SU-DHL-6 (cell line): ENCODE measurements around the gene SSC4D.
A peak's percentile ranks its signal among the peaks of the same experiment; 100 is the strongest.
"Not testable (repeated sequence)": the region's sequence is repeated elsewhere in the genome, so short reads cannot be mapped to it uniquely, and the experiment has no call there.

ENCODE experiments used
- H2AFZ ChIP-seq: fragments of 200-600 bp; sonication (generic); 2 replicates; pipeline ENCODE4 v1.6.1; 2014; ENCODE audit warnings: low read depth, mild to moderate bottlenecking, moderate library complexity, mixed read lengths, antibody characterized with exemption, low read length; ENCODE audit not compliant: severe bottlenecking
- H3F3A ChIP-seq: fragments of 200-600 bp; shearing (Covaris generic); 2 replicates; pipeline ENCODE4 v1.6.0; 2016; ENCODE audit warnings: antibody characterized with exemption, mild to moderate bottlenecking; ENCODE audit not compliant: insufficient read depth
- H3K27ac ChIP-seq: fragments of 200-600 bp; sonication (generic); 2 replicates; pipeline ENCODE4 v1.5.1; 2016; ENCODE audit warnings: low read depth, mild to moderate bottlenecking, low read length, moderate library complexity, mixed read lengths
- H3K27me3 ChIP-seq: fragments of 200-600 bp; sonication (generic), shearing (Covaris generic); 2 replicates; pipeline ENCODE4 v1.6.0; 2014; ENCODE audit warnings: mild to moderate bottlenecking, low read length
- H3K36me3 ChIP-seq: fragments of 200-600 bp; sonication (generic); 2 replicates; pipeline ENCODE4 v1.6.1; 2014; ENCODE audit warnings: mild to moderate bottlenecking, low read length, mixed read lengths
- H3K4me2 ChIP-seq: fragments of 300-600, 200-600 bp; shearing (Covaris generic), sonication (generic); 2 replicates; pipeline ENCODE4 v1.6.0; 2014; ENCODE audit warnings: low read length, low read depth, mild to moderate bottlenecking; ENCODE audit not compliant: poor library complexity, severe bottlenecking
- H3K4me3 ChIP-seq: fragments of 200-600 bp; sonication (generic); 2 replicates; pipeline ENCODE4 v1.5.1; 2014; ENCODE audit warnings: antibody characterized with exemption, low read length, mild to moderate bottlenecking, mixed read lengths; ENCODE audit not compliant: insufficient read depth, poor library complexity, severe bottlenecking
- H3K79me2 ChIP-seq: fragments of 200-600 bp; sonication (generic); 2 replicates; pipeline ENCODE4 v1.6.1; 2014; ENCODE audit warnings: mild to moderate bottlenecking, low read length, moderate library complexity; ENCODE audit not compliant: insufficient read depth
- H3K9ac ChIP-seq: fragments of 200-600 bp; sonication (generic); 2 replicates; pipeline ENCODE4 v1.7.0; 2014; ENCODE audit warnings: mild to moderate bottlenecking, low read length
- H3K9me2 ChIP-seq: fragments of 200-600 bp; sonication (generic); replicated peaks from 2 replicates; pipeline ENCODE4 v1.6.1; 2014; ENCODE audit warnings: low read length; ENCODE audit not compliant: insufficient read depth
- H3K9me3 ChIP-seq: fragments of 200-600 bp; sonication (generic); 2 replicates; pipeline ENCODE4 v1.6.1; 2014; ENCODE audit warnings: low read length, mixed read lengths; ENCODE audit not compliant: insufficient read depth
- H4K20me1 ChIP-seq: fragments of 200-600 bp; sonication (generic); 2 replicates; pipeline ENCODE4 v1.6.1; 2014; ENCODE audit warnings: low read depth, mild to moderate bottlenecking, antibody characterized with exemption, low read length, moderate library complexity, mixed read lengths
- CTCF ChIP-seq: fragments of 200-600 bp; sonication (generic); IDR thresholded peaks from one replicate; pipeline ENCODE4 v1.5.1; 2017; ENCODE audit warnings: antibody characterized with exemption, mild to moderate bottlenecking, low read length, moderate library complexity; ENCODE audit not compliant: insufficient read depth, poor library complexity, severe bottlenecking
- EZH2phosphoT487 ChIP-seq: fragments of 200-600 bp; sonication (generic), shearing (Covaris generic); conservative IDR thresholded peaks from 2 replicates; pipeline ENCODE4 v1.6.1; 2018; ENCODE audit warnings: mild to moderate bottlenecking, antibody characterized with exemption, low read length, moderate library complexity, mixed read lengths

Gene SSC4D

GRCh38 chr7:76392531-76393115 is 16.9 kb downstream of the SSC4D start:
- no peak for TF ChIP-seq EZH2phosphoT487
- TF ChIP-seq CTCF: no peak
- Histone ChIP-seq H3K9ac (peak overlapping the region; percentile 78), H3K9me3 (no peaks in the 10 kb centered on the region), H2AFZ (peak overlapping the region; percentile 78), H3K9me2 (no peaks in the 10 kb centered on the region), H3K36me3 (no peaks in the 10 kb centered on the region), H3K4me2 (peak overlapping the region; percentile 64), H3K4me3 (peak overlapping the region; percentile 35), H3K79me2 (no peaks in the 10 kb centered on the region), H3F3A (no peaks in the 10 kb centered on the region), H3K27ac (no peak overlapping the region), H4K20me1 (no peaks in the 10 kb centered on the region), H3K27me3 (no peaks in the 10 kb centered on the region)

- Histone ChIP-seq H3K9me3 (no peaks in the 10 kb centered on the region), H3K36me3 (no peaks in the 10 kb centered on the region), H3K9ac (no peak overlapping the region), H3K9me2 (no peaks in the 10 kb centered on the region), H3K27me3 (no peaks in the 10 kb centered on the region), H4K20me1 (no peaks in the 10 kb centered on the region), H3K27ac (no peak overlapping the region), H3K4me2 (no peak overlapping the region), H3F3A (no peaks in the 10 kb centered on the region), H3K4me3 (no peak overlapping the region), H3K79me2 (no peaks in the 10 kb centered on the region), H2AFZ (no peak overlapping the region)
- TF ChIP-seq EZH2phosphoT487 (no peak), CTCF (no peak)
These were observed 19.4 kb downstream of the SSC4D start for GRCh38 chr7:76390092-76390491.

- H3K4me3 ChIP-seq: not testable (repeated sequence)
These were observed 21.7 kb downstream of the SSC4D start for GRCh38 chr7:76387789-76388188.

GRCh38 chr7:76386691-76387260 is 22.7 kb downstream of the SSC4D start:
- H3K27me3 ChIP-seq: no peaks in the 10 kb centered on the region
- no peaks in the 10 kb centered on the region for H4K20me1 ChIP-seq
- H3K79me2 ChIP-seq: no peaks in the 10 kb centered on the region
- no peak overlapping the region for H2AFZ ChIP-seq
- H3F3A ChIP-seq: no peaks in the 10 kb centered on the region
- H3K9me2 ChIP-seq: no peaks in the 10 kb centered on the region
- H3K9ac ChIP-seq: no peak overlapping the region
- H3K4me3 ChIP-seq: no peak overlapping the region
- no peaks in the 10 kb centered on the region for H3K9me3 ChIP-seq
- no peaks in the 10 kb centered on the region for H3K36me3 ChIP-seq
- H3K4me2 ChIP-seq: no peak overlapping the region
- no peak overlapping the region for H3K27ac ChIP-seq
- TF ChIP-seq EZH2phosphoT487 (no peak), CTCF (no peak)

More at GRCh38 chr7:76387789-76388188, 21.7 kb downstream of the SSC4D start:
- H3K27me3 ChIP-seq, H3K36me3 ChIP-seq, H3K9ac ChIP-seq, H3K4me2 ChIP-seq, H3K79me2 ChIP-seq, H3K27ac ChIP-seq, H2AFZ ChIP-seq, H3K9me2 ChIP-seq, H3K9me3 ChIP-seq, H4K20me1 ChIP-seq, H3F3A ChIP-seq: not testable (repeated sequence)
